A673 (cell line): Measurements from ENCODE around the gene DAZ3.
"Not testable (repeated sequence)": the region's sequence is repeated elsewhere in the genome, so short reads cannot be mapped to it uniquely, and the experiment has no call there.

ENCODE experiments used
- EZH2 ChIP-seq: fragments of 200-600 bp; sonication (generic); IDR thresholded peaks from 2 replicates; pipeline ENCODE4 v1.6.1; 2017; ENCODE audit warnings: borderline replicate concordance, low read depth, mild to moderate bottlenecking, mixed read lengths, antibody characterized with exemption, low read length; ENCODE audit not compliant: poor library complexity, severe bottlenecking
- TF ChIP-seq, protein P1 (sequence below): fragments of 300-800, 200-600 bp; sonication (generic); conservative IDR thresholded peaks from 2 replicates; pipeline ENCODE4 v1.5.1; 2017; ENCODE audit warnings: low read depth, mild to moderate bottlenecking, antibody characterized with exemption, low read length, moderate library complexity, mixed read lengths

DNA sequence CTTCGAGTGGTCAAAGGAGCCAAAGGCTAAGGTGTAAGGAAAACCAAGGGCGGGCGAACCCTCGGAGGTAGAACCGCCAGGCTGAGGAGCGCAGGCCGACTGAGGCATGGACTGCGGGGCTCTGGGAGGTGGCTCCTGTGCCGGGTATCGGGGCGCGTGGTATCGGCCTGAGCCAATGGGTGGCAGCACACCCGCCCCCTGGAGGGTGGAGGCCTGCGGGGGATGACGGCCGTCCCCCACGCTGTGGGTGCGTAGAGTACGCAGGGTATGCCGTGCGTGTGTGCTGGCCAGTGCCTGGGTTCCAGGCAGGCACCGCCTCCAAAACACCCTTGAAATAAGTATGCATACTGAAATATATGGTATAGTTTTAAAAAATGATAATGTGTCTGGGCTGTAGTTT, at the start of gene DAZ3:
- TF ChIP-seq, protein P1, sequence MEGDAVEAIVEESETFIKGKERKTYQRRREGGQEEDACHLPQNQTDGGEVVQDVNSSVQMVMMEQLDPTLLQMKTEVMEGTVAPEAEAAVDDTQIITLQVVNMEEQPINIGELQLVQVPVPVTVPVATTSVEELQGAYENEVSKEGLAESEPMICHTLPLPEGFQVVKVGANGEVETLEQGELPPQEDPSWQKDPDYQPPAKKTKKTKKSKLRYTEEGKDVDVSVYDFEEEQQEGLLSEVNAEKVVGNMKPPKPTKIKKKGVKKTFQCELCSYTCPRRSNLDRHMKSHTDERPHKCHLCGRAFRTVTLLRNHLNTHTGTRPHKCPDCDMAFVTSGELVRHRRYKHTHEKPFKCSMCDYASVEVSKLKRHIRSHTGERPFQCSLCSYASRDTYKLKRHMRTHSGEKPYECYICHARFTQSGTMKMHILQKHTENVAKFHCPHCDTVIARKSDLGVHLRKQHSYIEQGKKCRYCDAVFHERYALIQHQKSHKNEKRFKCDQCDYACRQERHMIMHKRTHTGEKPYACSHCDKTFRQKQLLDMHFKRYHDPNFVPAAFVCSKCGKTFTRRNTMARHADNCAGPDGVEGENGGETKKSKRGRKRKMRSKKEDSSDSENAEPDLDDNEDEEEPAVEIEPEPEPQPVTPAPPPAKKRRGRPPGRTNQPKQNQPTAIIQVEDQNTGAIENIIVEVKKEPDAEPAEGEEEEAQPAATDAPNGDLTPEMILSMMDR = not testable (repeated sequence)
- not testable (repeated sequence) for TF ChIP-seq EZH2
